IMR-90 (cell line): Measurements from ENCODE around the gene NAXE. TPM values are rescaled to one million over a fixed set of nuclear protein-coding genes. Genes with fewer than 3 reads are reported as not detected.

Source experiments
- ATAC-seq: fragments of 200-7000 bp; cut with Tn5 transposase; 2 replicates; pipeline ENCODE4 v1.9.1; 2020; ENCODE audit warnings: low read depth, mild to moderate bottlenecking, moderate library complexity
- BruUV-seq: library from RNA; stranded (reverse); fragments of 400-500 nt; replicated peaks from 2 replicates; lab custom pipeline; 2021; lab: Mats Ljungman, UMichigan
- CTCF ChIA-PET: fragments of 300-600 bp; formaldehyde crosslinking; extraction: SDS; loops from one replicate; lab custom pipeline; 2021; ENCODE audit warnings: antibody characterized with exemption; lab: Yijun Ruan, JAX
- POLR2A ChIA-PET: fragments of 300-600 bp; sonication (Branson Sonifier 250); formaldehyde crosslinking; loops from one replicate; lab custom pipeline; 2022; ENCODE audit warnings: antibody characterized with exemption; ENCODE audit not compliant: unreplicated experiment; lab: Charles Lee
- DNase-seq: peaks from one replicate; pipeline ENCODE4 v3.0.0; 2013
- H2AFZ ChIP-seq: replicated peaks from 2 replicates; pipeline ENCODE3; 2013; ENCODE audit warnings: low read length, mild to moderate bottlenecking; ENCODE audit not compliant: poor library complexity
- H2AK5ac ChIP-seq: 2 replicates; pipeline ENCODE4 v1.6.1; 2013; ENCODE audit warnings: low read depth, low read length, inconsistent platforms
- H2AK9ac ChIP-seq: replicated peaks from 2 replicates; pipeline ENCODE3; 2013; ENCODE audit warnings: mild to moderate bottlenecking, low read depth, low read length, moderate library complexity; ENCODE audit not compliant: poor library complexity
- H2BK120ac ChIP-seq: 2 replicates; pipeline ENCODE4 v1.6.1; 2013; ENCODE audit warnings: low read depth, low read length, inconsistent platforms
- H2BK15ac ChIP-seq: 3 replicates; pipeline ENCODE4 v1.6.1; 2013; ENCODE audit warnings: low read depth, low read length, inconsistent platforms
- H2BK20ac ChIP-seq: 2 replicates; pipeline ENCODE4 v1.6.1; 2013; ENCODE audit warnings: low read depth, mild to moderate bottlenecking, inconsistent platforms, low read length, moderate library complexity
- H2BK5ac ChIP-seq: 2 replicates; pipeline ENCODE4 v1.6.1; 2013; ENCODE audit warnings: mild to moderate bottlenecking, low read depth, low read length, inconsistent platforms; ENCODE audit not compliant: poor library complexity, severe bottlenecking
- H3K14ac ChIP-seq: replicated peaks from 2 replicates; pipeline ENCODE4 v1.6.1; 2013; ENCODE audit warnings: low read depth, low read length, inconsistent platforms
- H3K18ac ChIP-seq: 2 replicates; pipeline ENCODE4 v1.6.1; 2013; ENCODE audit warnings: low read depth, low read length, control low read depth
- H3K23ac ChIP-seq: 2 replicates; pipeline ENCODE4 v1.6.1; 2013; ENCODE audit warnings: low read depth, low read length, inconsistent platforms
- H3K27ac ChIP-seq: 2 replicates; pipeline ENCODE4 v1.5.1; 2013; ENCODE audit warnings: mild to moderate bottlenecking, control low read depth, low read length; ENCODE audit not compliant: insufficient read depth
- H3K27me3 ChIP-seq: 2 replicates; pipeline ENCODE4 v1.6.1; 2013; ENCODE audit warnings: low read length; ENCODE audit not compliant: control insufficient read depth, insufficient read depth
- H3K36me3 ChIP-seq: 2 replicates; pipeline ENCODE4 v1.6.1; 2013; ENCODE audit warnings: low read length, mixed read lengths; ENCODE audit not compliant: control insufficient read depth, insufficient read depth
- H3K4ac ChIP-seq: 2 replicates; pipeline ENCODE4 v1.6.1; 2013; ENCODE audit warnings: low read depth, low read length, inconsistent platforms
- H3K4me1 ChIP-seq: 2 replicates; pipeline ENCODE4 v1.6.1; 2013; ENCODE audit warnings: low read length, mixed read lengths; ENCODE audit not compliant: control insufficient read depth, insufficient read depth
- H3K4me2 ChIP-seq: 2 replicates; pipeline ENCODE4 v1.6.1; 2013; ENCODE audit warnings: low read depth, mild to moderate bottlenecking, control low read depth, low read length, moderate library complexity
- H3K4me3 ChIP-seq: 2 replicates; pipeline ENCODE4 v1.5.1; 2013; ENCODE audit warnings: low read depth, mild to moderate bottlenecking, control low read depth, low read length, moderate library complexity; ENCODE audit not compliant: insufficient read depth
- H3K56ac ChIP-seq: 2 replicates; pipeline ENCODE4 v1.6.1; 2013; ENCODE audit warnings: low read length, inconsistent platforms; ENCODE audit not compliant: insufficient read depth; ENCODE audit errors: extremely low read depth
- H3K79me1 ChIP-seq, 2 experiments: 2 replicates each; pipeline ENCODE4 v1.6.1; 2013; ENCODE audit warnings: low read length in 2 of 2, inconsistent platforms in 1 of 2, low read depth in 1 of 2
- H3K9ac ChIP-seq: 2 replicates; pipeline ENCODE4 v1.6.1; 2013; ENCODE audit warnings: low read depth, low read length, control low read depth
- H3K9me1 ChIP-seq: 2 replicates; pipeline ENCODE4 v1.6.1; 2013; ENCODE audit warnings: low read length, inconsistent platforms; ENCODE audit not compliant: insufficient read depth
- H3K9me3 ChIP-seq: 2 replicates; pipeline ENCODE4 v1.6.1; 2013; ENCODE audit warnings: low read length; ENCODE audit not compliant: control insufficient read depth, insufficient read depth
- H4K20me1 ChIP-seq: 2 replicates; pipeline ENCODE4 v1.6.1; 2013; ENCODE audit warnings: low read length, inconsistent platforms; ENCODE audit not compliant: insufficient read depth
- H4K5ac ChIP-seq: 2 replicates; pipeline ENCODE4 v1.6.1; 2013; ENCODE audit warnings: mild to moderate bottlenecking, low read depth, low read length, control low read depth
- H4K8ac ChIP-seq, 2 experiments: 2 replicates each; pipeline ENCODE4 v1.6.1; 2013; ENCODE audit warnings: low read depth in 2 of 2, low read length in 2 of 2, control low read depth in 1 of 2, inconsistent platforms in 1 of 2
- H4K91ac ChIP-seq: 2 replicates; pipeline ENCODE4 v1.6.1; 2013; ENCODE audit warnings: low read depth, low read length, inconsistent platforms; ENCODE audit not compliant: insufficient read depth
- BHLHE40 ChIP-seq: fragments of 150-350 bp; IDR thresholded peaks from 2 replicates; pipeline ENCODE4 v1.6.1; 2016; ENCODE audit warnings: mild to moderate bottlenecking, low read depth, low read length
- CEBPB ChIP-seq: IDR thresholded peaks from 2 replicates; pipeline ENCODE4 v1.6.1; 2012; ENCODE audit warnings: low read depth, low read length, improper control_type of control experiment
- ELK1 ChIP-seq: fragments of 150-350 bp; IDR thresholded peaks from 2 replicates; pipeline ENCODE4 v1.6.1; 2016; ENCODE audit warnings: low read depth, mild to moderate bottlenecking, low read length, moderate library complexity, borderline replicate concordance
- MAZ ChIP-seq: IDR thresholded peaks from 2 replicates; pipeline ENCODE4 v1.6.1; 2012; ENCODE audit warnings: low read depth, mild to moderate bottlenecking, low read length, improper control_type of control experiment, moderate library complexity, borderline replicate concordance
- POLR2A ChIP-seq: IDR thresholded peaks from 2 replicates; pipeline ENCODE4 v1.6.1; 2012; ENCODE audit warnings: mild to moderate bottlenecking, low read depth, low read length
- RFX5 ChIP-seq: IDR thresholded peaks from 2 replicates; pipeline ENCODE4 v1.8.0; 2012; ENCODE audit warnings: low read depth, mild to moderate bottlenecking, low read length, moderate library complexity
- WGBS, 2 experiments: methylation state at CpG; one replicate each; pipeline versions ENCODE4 v1.1.5 to v1.1.7; 2013; ENCODE audit warnings: missing lambda C conversion rate in 2 of 2; ENCODE audit not compliant: insufficient read length in 1 of 2; ENCODE audit errors: extremely low coverage in 2 of 2; 5-methylcytosine and 5-hydroxymethylcytosine counted together
- dilution Hi-C: fragments of 300-500 bp; cut with HindIII; formaldehyde crosslinking; loops from one replicate; pipeline ENCODE4 v1.14.3; 2018; ENCODE audit warnings: low sequenced_read_pairs; ENCODE audit not compliant: unreplicated experiment
- in situ Hi-C: fragments of 300-500 bp; cut with MboI; formaldehyde crosslinking; loops from 3 replicates; pipeline ENCODE4 v1.14.3; 2019; ENCODE audit warnings: low sequenced_read_pairs, inconsistent platforms, mixed read lengths
- intact Hi-C: fragments of 100-400 bp; cut with micrococcal nuclease; formaldehyde crosslinking; loops from 2 replicates; pipeline ENCODE4 v1.10.0; 2022
- polyA plus RNA-seq, 3 experiments: library from polyadenylated mRNA; depleted of rRNA; stranded (reverse); fragments of >200 nt; gene quantifications; 2 replicates each; pipeline ENCODE4 v1.2.3, GENCODE V29; 2012; ENCODE audit warnings: low replicate concordance in 1 of 3
- total RNA-seq: library from RNA; depleted of rRNA; stranded (reverse); fragments of >200 nt; gene quantifications from 2 replicates; pipeline ENCODE4 v1.2.3, GENCODE V29; 2012

The NAXE gene
- total and polyA plus RNA-seq, 2 of the 4 experiments (the other 2 are of a cell fraction): 61.0 to 74.2 TPM

DNA sequence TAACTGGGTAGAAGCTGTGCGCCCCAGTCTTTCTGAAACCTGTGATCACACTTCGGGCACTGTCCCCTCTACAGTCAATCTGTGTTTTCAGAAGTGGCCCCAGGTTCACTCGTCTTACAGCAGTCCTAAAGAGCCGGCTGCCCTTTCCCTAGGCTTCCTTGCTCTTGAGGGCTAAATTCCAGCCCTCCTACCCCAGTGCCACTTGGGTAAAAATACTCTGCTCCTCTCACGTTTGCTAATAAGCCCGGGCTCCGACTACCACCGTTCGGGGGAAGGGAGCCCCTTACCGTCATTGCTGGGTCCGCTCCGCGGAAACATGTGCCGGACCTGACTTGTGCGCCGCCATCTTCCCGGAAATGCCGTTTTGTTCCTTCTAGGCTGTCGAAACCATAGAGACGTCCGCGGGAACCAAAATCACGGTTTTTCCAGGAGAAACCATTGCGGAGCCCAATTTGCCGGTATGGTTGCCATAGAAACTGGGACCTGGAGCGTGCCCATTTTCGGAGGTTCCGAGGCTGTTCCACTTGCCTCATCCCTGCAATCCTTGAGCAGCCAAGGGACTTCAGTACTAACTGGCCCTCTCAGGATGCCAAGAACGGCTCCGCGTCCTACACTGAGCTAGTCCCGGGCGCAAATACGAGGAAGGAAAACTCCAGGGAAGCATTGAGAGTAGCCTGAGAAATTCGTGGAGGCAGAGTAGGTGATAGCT lies 9.7 kb downstream of the NAXE start, which contains the start of gene GPATCH4 (continued):
- TF ChIP-seq MAZ: no peak; the same call in 1 of the 2 replicates
- peak; percentile 58; the same call in 1 of the 2 replicates for TF ChIP-seq CEBPB

- Histone ChIP-seq H4K91ac (no peak overlapping the region), H3K4ac (peak overlapping the region; percentile 69; the same call in 1 of the 2 replicates), H3K9me3 (no peaks in the 10 kb centered on the region), H2BK120ac (no peak overlapping the region), H3K14ac (peak overlapping the region; percentile 88), H3K23ac (peak overlapping the region; percentile 75), H2AFZ (peak overlapping the region; percentile 97), H2AK5ac (peak overlapping the region; percentile 35), H3K18ac (no peak overlapping the region), H2BK5ac (peak overlapping the region; percentile 17), H3K4me1 (0 out of 2 replicates have a peak, but pooled peaks cover 4% of the 10 kb centered on the region), H3K9ac (peak overlapping the region; percentile 52; the same call in 1 of the 2 replicates), H2BK20ac (no peak overlapping the region), H3K56ac (peak overlapping the region; percentile 67), H3K27me3 (no peaks in the 10 kb centered on the region), H3K27ac (no peak overlapping the region), H3K9me1 (peaks cover 14% of the 10 kb centered on the region), H3K4me3 (peak overlapping the region; percentile 78), H4K20me1 (no peaks in the 10 kb centered on the region), H3K36me3 (peaks cover 13% of the 10 kb centered on the region), H2AK9ac (peak overlapping the region; percentile 68), H4K5ac (peak overlapping the region; percentile 32), H3K79me1 (peaks cover 16 to 49% of the 10 kb centered on the region in 2 experiments; a peak in 3 of 4 replicates), H3K4me2 (peak overlapping the region; percentile 56), H4K8ac (peak overlapping the region; percentile 78 to 90), H2BK15ac (no peak overlapping the region)
- dilution Hi-C loops (no loop called here), intact Hi-C loops (loop anchor here (2.0 kb wide), 1 partner anchor 145 kb away; no protein-coding TSS in a partner anchor), in situ Hi-C loops (no loop called here)
- no CpG with 5 or more reads among the region's 12 CpGs for WGBS, 2 experiments
- DNase-seq: no peak
- TF ChIP-seq CEBPB: no peak
- no peak for TF ChIP-seq RFX5
- TF ChIP-seq BHLHE40: no peak
- no peak for TF ChIP-seq POLR2A
- TF ChIP-seq ELK1: no peak
- ATAC-seq: no peak
- CTCF ChIA-PET: interaction anchor here (1.0 kb wide), 1 partner anchor 156 kb away, joined by 4 read pairs; no protein-coding TSS in a partner anchor
- no TSS peak for BruUV-seq
- POLR2A ChIA-PET: no interaction called here
These were observed 10.3 kb downstream of the NAXE start for GRCh38 chr1:156601892-156602291.
